ENCODE data around the gene MINDY1.

MINDY1 gene

DNA sequence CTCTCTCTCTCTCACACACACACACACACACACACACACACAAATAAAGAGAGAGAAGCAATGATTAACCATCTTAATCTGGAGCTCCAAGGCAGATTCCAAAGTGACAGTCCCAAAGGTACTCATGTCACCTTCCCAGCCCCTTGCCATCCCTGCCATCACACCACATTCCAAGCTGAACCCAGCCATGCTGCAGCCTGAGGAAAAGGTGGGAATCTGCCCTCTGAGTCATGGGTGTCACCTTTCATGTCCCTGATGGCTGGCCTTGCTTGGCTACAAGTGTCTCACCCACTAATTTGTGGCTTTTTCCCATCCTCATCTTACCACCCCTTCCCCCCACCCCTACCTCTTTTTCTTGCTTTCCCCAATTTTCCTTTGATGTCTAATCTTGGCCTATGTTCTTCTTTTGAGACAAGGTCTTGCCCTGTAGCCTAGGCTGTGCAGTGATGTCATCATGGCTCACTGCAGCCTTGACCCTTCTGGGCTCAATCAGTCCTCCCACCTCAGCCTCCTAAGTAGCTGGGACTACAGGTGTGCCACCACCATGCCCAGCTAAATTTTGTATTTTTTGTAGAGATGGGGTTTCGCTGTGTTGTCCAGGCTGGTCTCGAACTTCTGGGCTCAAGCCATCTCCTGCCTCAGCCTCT, 21.4 kb downstream of the MINDY1 start:
- DNase-seq (ENCODE audit: low read depth in 2 of 2), result no peak

DNA sequence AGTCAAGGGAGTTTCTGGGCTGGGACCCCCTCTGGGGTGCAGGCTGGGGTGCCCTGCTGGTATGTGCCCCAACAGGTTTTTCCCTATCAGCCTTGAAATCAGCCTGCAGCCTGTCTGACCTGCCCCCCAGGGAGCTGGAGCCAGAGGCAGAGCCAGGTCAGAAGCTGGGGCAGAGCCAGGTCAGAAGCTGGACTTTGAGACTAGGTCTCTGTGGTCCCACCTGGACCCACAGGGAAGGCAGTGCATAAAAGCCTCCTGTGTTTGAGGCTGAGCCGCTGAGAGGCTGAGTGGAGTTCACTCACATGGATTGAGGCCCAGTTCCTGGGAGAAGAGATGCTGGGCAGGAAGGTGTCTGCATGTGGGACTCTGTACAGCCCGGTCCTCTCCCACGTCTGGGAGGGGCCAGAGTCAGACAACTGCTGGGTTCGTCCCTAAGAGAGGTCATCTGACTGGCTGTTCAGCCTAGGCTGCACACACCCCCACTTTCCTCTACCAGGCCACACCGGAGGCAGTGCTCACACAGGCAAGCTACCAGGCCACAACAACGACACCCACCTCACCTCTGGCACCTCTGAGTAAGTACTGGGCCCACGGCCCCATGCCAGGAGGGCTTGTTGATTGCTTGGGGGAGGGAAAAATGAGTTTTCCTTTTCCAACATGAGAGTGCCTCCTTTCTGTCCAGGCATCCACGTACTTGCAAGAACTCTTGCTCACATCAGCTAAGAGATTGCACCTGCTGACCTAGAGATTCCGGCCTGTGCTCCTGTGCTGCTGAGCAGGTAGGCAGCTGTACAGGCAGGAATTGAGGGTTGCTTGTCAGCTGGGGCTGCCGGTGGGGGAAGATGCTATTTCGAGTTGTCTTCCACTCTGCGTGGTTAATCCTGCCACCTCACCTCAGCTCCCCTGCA, 24.6 kb downstream of the MINDY1 start, which contains the start of gene ANXA9:
ANXA9 (plus strand) TSS at position 488 of the 908 bp plus-strand sequence. CDS start 814 bp downstream, outside the sequence.
- DNase-seq (ENCODE audit: low read depth in 2 of 2), result no peak

DNA sequence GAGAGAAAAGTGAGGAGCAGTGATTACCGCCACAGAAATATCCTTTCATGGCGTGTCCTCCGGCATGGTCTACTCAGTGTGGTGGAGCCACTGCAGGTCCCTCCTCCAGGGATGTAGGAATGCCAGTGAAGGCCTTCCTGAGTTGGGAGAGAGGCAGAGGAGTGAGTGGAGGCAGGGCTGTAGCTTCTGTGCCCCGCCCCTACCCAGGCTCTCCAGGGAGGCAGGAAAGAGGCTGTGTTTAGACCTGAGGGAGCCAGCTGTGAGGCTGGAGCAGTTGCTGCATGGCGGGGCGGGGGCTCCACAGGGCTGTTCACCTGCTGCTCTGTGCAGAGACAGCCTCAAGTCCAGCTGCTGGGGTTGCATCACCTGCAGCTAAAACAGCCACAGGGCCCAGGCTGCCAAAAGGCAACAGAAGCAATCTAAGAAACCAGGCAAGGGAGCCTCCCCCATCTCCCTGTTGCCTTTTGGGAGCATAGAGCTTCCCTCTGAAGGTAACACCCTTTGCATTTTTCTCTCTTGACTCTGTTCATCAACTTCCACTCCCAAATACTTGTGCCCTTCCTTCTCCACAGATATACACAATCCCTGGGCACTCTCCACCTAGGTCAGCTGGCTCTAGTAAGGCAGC, 25.4 kb downstream of the MINDY1 start:
- DNase-seq (ENCODE audit: low read depth in 2 of 2), result no peak

DNA sequence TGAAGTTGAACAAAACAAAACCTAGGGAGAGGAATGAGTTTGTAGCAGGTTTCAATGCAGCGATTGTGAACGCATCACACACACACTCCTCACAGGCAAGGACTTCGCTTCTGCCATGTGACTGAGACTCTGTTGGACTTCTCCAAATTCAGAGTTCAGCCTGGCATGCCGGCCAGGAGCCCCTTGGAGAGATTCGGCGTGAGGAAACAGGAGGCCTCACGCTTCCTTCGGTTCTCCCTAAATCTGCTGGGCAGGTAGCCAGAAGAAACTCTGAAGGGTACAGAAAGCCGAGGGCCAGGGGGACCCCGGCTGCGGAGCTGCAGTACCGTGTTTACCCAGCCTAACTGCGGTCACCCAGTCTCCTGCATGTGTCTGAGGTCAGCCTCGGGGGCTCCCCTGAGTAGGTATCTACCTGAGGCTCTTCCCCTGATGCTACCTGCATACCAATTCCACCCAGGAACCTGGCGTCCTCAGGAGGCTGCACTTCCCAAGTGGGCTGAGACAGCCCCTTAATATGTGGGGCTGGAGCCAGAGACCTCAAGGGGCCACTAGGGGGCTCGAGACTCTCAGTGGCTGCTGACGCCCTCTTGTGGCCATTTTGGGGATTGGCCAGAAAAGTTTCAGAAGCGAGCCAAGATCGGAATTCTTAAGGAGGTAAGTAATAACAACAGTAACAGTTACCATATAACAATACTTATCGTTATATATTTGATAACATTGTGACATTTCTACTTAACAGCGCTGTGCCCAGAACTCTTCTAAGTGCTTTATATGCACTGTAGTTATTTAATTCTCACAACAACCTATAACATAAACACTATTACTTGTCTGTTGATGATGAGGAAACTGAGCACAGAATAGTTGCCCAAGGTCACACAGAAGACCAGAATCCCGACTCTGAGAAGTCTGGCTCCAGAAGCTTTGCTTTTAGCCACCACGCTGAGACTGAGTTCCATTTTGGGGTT, 27.3 kb downstream of the MINDY1 start:
- peak; percentile 80 to 81 for DNase-seq (ENCODE audit: low read depth in 2 of 2)

DNA sequence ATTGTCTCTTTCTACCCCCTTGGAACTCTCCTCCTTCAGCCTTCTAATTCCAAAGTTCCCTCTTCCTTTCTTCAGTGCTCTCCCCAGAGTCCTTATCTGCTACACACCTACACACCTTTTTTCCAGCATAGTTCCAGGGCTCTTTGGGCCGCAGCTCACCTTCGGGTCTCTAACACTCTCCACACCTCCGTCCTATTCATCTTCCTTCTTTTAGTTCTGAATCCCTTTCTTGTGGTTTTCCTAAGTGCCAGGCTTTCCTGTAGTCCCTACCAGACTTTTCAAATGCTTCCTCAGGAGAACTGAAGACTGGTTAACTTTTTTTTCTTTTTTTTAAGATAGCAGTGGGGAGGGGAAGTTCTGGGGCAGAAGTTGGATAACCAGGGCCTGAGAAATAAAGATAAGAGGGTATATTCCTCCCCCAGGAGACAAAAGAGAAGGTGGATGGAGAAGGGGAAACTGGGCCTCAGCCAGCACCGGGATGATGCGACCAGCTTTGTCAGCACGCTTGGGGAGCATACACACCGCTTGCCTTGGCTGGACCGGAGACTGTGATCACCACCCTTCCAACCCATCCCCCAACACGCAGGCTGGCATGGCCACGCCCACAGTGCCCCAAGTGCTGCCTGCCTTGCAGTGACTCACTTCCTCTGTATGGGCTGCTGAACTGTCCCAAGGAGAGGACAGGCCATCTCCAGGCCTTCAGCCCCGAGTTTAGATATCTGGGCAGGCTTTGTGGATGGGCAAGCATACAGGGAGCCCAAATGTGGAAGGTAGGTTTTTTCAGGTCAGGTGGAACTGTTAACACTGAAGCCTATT, 29.6 kb downstream of the MINDY1 start:
- DNase-seq (ENCODE audit: low read depth in 2 of 2), result no peak

DNA sequence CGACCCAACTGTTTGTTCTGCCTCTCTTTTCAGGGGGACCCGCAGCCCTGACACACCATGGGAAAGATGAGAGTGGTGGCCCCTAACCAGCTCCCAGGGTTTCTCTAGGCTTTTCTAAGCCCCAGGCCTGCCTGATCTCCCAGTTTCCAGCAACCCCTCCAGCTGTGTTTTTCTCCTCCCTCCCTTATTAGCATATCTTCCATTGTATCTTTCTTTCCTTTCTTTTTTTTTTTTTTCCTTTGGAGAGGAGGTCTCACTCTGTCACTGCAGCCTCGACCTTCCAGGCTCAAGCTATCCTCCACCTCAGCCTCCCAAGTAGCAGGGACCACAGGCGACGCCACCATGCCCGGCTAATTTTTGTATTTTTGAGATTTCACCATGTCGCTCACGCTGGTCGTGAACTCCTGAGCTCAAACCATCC, 30.3 kb downstream of the MINDY1 start:
- no peak for DNase-seq (ENCODE audit: low read depth in 2 of 2)

DNA sequence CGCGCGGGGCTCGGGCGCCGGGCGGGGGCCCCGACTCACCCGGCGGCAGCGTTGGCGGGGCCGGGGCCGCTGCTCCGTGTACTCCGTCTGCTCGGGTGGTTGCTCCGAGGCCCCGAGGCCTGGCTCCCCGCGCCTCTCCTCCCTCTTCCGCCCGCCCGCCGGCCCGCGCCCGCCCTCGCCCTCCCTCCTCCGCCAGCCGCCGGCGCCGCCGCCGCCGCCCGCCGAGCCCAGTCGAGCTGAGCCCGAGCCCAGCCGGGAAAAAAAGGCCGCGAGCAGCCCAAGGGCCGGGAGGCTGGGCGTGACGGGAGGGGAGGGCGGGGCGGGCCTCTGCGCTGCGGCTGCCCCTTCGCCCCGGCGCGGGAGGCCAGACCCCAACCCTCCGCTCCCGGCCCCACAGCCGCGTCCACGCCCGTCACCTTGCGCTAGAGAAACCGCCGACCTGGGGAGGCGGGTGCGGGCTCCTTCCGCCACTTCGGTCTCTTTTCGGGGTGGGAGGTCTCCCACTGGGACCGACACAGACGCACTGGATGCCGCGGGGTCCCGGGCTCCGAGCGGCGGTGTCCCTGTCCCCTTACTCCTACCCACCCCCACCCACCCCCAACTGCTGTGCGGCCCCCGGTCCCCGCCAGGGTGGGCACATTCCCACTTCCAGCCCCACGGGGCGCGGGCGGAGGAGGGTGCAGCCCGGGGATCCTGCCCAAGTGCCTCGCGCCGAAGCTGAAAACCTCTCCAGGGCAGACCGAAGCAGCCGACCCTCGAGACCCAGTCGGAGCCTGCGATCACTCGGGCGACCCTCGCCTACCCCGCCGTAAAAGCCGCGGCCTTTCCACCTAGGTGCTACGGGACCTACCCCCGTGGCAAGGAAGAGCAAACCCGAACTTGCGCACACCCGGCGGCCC, 31.9 kb downstream of the MINDY1 start, which contains the start of gene CERS2:
CERS2 (minus strand) TSS at position 256 of the 899 bp plus-strand sequence. CDS start 5,745 bp downstream, outside the sequence.
- DNase-seq (ENCODE audit: low read depth in 2 of 2), result peak; percentile 54 to 63

DNA sequence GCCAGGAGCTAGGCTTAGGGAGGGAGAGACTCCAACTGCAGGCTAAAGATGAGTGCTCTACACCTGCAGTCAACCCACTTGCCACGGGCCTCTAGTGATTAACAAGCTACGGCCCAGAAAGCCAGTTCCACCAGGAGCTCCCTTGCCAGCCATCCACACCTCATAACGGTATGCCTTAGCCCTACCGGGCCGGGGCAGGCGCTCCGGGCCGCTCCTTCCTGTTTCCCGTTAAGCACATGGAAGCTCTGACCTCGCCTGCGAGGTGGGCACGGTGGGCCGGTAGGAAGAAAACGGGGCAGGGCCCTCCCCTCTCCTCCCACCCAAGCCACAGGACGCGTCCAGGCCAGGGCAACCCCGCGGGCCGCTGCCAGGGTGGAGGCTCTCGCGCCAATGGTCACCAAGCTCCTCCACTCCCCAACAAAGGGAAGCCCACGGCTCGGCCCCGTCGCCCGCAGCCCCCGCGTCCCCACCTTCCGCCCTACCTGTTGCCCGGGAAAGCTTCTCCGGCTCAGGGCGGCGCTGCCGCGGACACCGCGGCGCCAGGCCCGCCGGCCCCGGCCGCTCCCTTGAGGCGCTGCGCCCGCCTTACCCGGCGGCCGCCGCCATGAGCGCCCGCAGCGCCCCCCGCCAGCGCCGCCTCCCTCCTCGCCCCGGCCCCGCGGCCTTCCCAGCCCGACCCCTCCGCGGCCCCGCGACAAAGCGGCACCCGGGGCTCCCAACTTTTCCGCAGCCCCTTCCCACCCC, 32.7 kb downstream of the MINDY1 start:
- DNase-seq (ENCODE audit: low read depth in 2 of 2), result no peak

DNA sequence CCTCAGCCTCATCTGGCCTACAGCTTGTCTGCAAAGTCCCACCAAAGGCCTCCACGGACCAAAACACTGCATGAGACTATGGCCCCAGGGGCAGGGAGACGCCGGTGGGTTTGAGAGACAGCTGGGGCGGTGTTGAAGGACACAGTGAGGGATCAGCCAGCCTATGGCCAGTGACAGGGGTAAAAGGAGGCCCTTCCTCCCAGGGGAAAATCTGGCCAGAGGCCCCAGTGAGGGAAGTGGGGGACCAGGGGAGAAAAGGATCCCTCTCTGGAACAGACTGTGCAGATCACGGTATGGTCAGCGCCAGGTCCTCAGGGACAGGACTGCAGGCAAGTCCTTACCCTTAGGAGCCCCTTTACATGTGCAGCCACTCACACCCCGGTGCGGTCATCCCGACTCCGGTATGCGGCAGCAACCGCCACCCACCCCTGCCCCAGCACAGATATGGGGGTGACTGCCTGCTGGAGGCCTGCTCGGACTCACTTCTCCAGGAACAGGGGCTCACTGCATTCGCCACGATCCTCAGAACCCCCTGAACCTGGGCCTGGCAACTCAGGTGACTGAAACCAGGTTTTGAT, 33.4 kb downstream of the MINDY1 start:
- DNase-seq (ENCODE audit: low read depth in 2 of 2), result no peak

DNA sequence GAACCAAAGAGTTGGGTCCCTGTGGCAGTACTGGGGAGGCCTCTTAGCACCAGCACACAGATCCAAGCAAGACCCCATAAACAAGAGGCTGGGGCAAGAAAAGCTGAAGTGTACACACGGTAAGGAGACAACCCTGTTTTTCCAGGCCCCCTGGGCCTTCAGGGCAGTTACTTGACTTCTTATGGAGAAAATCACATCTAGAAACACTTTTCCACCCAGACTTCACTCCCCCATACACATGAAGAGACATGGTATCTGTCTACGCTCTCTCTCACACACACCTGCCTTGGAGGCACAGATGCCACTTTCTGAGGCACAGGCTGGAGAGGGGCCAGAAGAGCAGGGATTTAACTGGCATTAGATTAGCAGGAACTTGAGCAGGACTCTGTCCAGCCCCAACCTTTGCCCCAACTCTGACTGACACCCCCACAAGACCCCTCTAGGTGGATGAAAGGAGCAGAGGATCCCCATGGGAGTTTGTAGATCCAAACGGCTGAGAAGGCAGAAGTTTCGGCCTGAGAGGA, 34.2 kb downstream of the MINDY1 start:
- no peak for DNase-seq (ENCODE audit: low read depth in 2 of 2)

DNA sequence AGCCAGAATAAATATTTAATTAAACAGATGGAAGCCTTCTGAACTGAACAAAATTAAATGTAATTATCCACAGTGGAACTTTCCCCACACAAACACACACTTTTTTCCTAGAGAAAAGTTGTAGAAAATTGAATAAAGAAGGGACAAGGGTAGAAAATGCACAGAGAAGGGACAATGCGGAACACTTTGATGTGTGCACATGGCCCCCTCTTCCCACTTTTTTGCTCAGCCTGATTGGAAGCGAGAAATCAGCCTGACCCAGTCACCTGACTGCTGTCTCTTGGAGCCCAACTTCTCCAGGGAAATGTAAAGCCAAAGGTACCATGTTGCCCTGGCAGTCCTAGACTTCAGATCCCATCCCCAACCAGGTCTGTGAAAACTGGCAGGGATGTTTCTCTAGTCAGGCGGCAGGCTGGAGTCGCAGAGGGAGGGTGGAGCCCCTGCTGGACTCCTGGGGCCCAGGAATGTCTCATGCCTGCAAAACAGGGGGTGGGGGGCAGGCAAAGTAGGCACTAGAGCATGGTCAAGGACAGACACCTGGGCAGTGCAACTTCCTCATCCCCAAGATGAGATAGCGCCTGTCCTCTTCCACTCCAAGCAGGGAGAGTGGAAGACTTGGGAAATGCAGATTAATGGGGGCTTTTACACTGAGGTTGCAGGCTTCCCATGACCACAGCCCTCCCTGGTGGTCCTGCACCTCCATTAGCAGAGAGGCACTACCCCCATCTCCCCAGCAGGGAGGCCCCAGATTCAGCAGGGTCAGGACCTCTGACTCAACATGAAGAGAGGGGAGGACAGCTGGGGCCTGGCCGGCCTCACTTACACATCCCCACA, 34.9 kb downstream of the MINDY1 start:
- no peak for DNase-seq (ENCODE audit: low read depth in 2 of 2)

DNA sequence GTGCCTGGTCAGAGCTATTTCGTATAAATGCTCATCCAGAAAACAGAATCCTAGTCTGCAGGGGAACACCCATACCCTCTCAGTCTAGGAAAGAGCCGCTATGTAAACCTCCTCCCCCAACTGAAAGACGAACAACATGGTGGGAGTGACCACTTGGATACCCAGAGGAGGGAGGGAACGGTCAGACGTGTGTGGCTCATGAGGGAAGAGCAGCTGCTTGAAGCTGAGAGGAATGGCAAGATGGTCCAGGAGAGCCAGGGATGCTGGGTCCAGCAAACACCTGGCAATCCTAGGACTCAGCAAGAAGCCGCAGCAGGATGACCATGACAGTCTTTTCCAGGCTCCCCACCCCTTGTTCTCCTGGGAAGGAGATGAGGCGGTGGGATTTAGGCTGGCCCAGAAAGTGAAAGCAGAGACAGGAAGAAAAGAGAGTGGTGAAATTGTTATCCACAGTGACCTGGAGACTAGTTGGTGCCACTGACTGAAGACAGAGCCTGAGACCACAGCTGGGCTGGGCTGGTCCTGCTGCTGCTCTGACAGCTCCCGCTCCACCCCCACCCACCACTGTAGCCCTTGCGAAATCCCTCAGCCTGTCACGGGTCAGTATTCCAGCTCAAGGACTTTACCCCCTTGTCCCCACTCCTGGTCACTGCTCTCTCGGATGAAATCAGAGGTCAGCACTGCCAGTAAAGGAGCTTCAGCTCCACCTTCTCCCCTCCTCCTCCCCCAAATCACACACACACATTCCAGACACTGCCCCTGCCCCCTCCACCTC, 35.7 kb downstream of the MINDY1 start:
- DNase-seq (ENCODE audit: low read depth in 2 of 2), result no peak

DNA sequence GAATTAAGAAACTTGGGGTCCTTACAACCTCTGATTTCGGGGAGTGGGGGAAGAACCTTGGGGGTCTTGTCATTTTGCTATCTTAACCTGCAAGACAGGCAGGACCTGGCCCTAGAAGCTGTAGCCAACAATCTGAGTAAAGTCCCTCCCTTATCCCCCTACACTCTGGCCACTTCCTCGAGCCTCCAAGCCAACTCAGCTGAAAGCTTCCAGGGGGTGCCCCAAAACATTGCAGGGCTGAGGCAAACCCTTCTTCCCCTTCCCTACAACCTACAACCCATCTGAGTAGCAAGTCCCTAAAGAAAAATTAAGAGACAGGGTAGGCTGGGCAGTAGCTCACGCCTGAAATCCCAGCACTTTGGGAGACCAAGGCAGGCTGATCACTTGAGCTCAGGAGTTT, 37.1 kb downstream of the MINDY1 start:
- DNase-seq (ENCODE audit: low read depth in 2 of 2), result no peak

DNA sequence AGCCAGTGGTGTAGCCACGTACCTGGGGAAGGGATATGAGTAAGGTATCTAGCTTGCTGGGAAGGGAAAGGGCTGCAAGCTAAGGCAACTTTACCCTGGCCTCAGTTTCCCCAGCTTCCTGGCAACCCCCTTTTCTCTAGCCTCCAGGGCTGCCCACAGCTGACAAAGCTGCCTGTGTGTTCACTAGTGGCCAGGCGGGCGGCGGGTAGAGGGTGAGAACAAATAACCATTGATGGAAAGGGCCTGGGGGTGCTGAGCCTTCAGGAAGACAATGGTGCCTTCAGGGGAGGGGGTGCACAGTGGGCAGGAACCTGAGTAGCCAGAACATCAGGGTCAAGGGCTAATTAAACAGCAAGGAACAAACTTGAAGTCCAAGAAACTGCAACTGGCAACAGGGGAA, 38.2 kb downstream of the MINDY1 start:
- DNase-seq (ENCODE audit: low read depth in 2 of 2), result no peak

DNA sequence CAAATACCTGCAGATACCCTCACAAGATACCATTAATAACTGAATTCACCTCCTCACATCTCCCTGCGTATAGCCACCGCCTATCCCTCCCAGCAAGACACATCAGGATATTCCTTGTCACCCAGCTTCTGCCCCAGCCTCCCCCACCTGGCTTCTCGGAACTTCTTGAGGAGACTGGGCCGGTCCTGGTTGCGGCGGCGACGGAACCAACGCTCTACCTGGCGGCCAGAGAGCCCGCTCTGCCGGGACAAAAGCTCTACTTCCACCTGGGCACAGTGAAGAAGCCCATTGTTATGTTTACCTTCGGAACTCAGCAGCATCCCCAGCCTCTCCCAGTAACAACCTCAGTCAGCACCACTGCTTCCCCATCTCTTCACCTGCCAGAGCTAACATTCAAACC, 38.8 kb downstream of the MINDY1 start:
- no peak for DNase-seq (ENCODE audit: low read depth in 2 of 2)

DNA sequence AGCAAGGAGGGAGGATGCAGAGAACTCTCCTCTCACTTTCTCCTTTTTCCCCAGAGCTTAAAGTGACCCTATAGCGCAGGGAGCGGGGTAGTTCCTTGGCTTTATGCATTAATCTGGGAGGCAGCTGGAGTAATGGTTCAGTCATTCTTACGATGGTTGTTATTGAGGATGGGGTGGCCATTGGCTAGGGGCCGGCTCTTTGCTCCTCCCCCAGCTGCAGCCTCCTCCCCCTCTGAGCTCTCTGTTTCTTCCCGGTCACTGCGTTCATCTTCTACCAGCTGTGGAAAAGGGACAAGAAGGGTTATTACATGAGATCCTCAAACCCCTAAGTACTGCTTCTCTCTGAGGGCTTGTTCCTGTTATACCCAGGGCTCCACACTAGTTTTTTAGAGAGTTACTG, 40.7 kb downstream of the MINDY1 start:
- no peak for DNase-seq (ENCODE audit: low read depth in 2 of 2)
